Caco-2 (cell line): ENCODE results near the gene PMEPA1. TPM values are rescaled to one million over a fixed set of nuclear protein-coding genes. Genes with fewer than 3 reads are reported as not detected.

ENCODE experiments used
- BruUV-seq: library from RNA; stranded (reverse); fragments of 400-500 nt; replicated peaks from 2 replicates; lab custom pipeline; 2021; lab: Mats Ljungman, UMichigan
- CTCF ChIA-PET: fragments of 300-600 bp; sonication (Branson Sonifier 250); formaldehyde crosslinking; loops from one replicate; lab custom pipeline; 2022; ENCODE audit warnings: antibody characterized with exemption; lab: Charles Lee
- POLR2A ChIA-PET: fragments of 300-600 bp; sonication (Branson Sonifier 250); formaldehyde crosslinking; loops from one replicate; lab custom pipeline; 2022; ENCODE audit warnings: antibody characterized with exemption; lab: Charles Lee
- DNase-seq, 2 experiments: peaks; one replicate each; pipeline versions ENCODE4 v3.0.0 to v3.0.0-alpha.2; 2020 to 2022
- H3K27me3 ChIP-seq: replicated peaks from 2 replicates; pipeline ENCODE4 v1.6.0; 2011; ENCODE audit warnings: low read length; ENCODE audit not compliant: control insufficient read depth, insufficient read depth
- H3K36me3 ChIP-seq: 2 replicates; pipeline ENCODE4 v1.5.1; 2011; ENCODE audit warnings: low read length; ENCODE audit not compliant: control insufficient read depth, insufficient read depth
- H3K4me1 ChIP-seq: fragments of 250-450 bp; sonication (Bioruptor Pico); 2 replicates; pipeline ENCODE4 v1.5.1; 2020; ENCODE audit warnings: mild to moderate bottlenecking
- H3K4me3 ChIP-seq: 2 replicates; pipeline ENCODE4 v1.5.1; 2011; ENCODE audit warnings: low read depth, mild to moderate bottlenecking, control low read depth, low read length
- H3K9me3 ChIP-seq: fragments of 250-450 bp; sonication (Bioruptor Pico); 2 replicates; pipeline ENCODE4 v1.5.1; 2020; ENCODE audit warnings: mild to moderate bottlenecking, moderate library complexity
- H3K27ac Mint-ChIP-seq: one replicate; pipeline ENCODE4 v1.8.0; 2022; ENCODE audit warnings: mixed read lengths; ENCODE audit not compliant: unreplicated experiment
- H3K27me3 Mint-ChIP-seq: one replicate; pipeline ENCODE4 v1.8.0; 2022; ENCODE audit warnings: mixed read lengths; ENCODE audit not compliant: insufficient read depth, unreplicated experiment
- H3K36me3 Mint-ChIP-seq: one replicate; pipeline ENCODE4 v1.8.0; 2022; ENCODE audit warnings: mild to moderate bottlenecking, mixed read lengths; ENCODE audit not compliant: insufficient read depth, unreplicated experiment
- H3K4me1 Mint-ChIP-seq: one replicate; pipeline ENCODE4 v1.8.0; 2022; ENCODE audit warnings: low read depth, mixed read lengths; ENCODE audit not compliant: unreplicated experiment
- H3K4me3 Mint-ChIP-seq: one replicate; pipeline ENCODE4 v1.8.0; 2022; ENCODE audit warnings: mild to moderate bottlenecking, moderate library complexity, mixed read lengths; ENCODE audit not compliant: unreplicated experiment
- H3K9me3 Mint-ChIP-seq: one replicate; pipeline ENCODE4 v1.8.0; 2022; ENCODE audit warnings: mixed read lengths; ENCODE audit not compliant: unreplicated experiment
- CTCF ChIP-seq, 2 experiments: fragments of 200-600 bp in 1 of 2; IDR thresholded peaks; 1 replicate in 1 of 2; 2 replicates in 1 of 2; pipeline versions ENCODE4 v1.5.1 to v1.8.0; 2011 to 2022; ENCODE audit warnings: antibody characterized with exemption in 1 of 2, control low read depth in 1 of 2, inconsistent platforms in 1 of 2, low read depth in 1 of 2, low read length in 1 of 2, mild to moderate bottlenecking in 1 of 2, moderate library complexity in 1 of 2; ENCODE audit not compliant: insufficient read depth in 1 of 2, severe bottlenecking in 1 of 2, unreplicated experiment in 1 of 2
- intact Hi-C: fragments of 100-400 bp; cut with micrococcal nuclease; formaldehyde crosslinking; loops from one replicate; pipeline ENCODE4 v1.10.0; 2022; ENCODE audit not compliant: unreplicated experiment
- total RNA-seq: library from RNA; stranded (reverse); gene quantifications from 2 replicates; pipeline ENCODE4 v1.2.3, GENCODE V29; 2022

PMEPA1 gene
- total RNA-seq, 1 experiment from 2014 or later = 3.3 TPM

- Histone ChIP-seq H3K9me3 (no peaks in the 10 kb centered on the region), H3K27me3 (no peaks in the 10 kb centered on the region; the same call in 1 of the 2 replicates), H3K4me1 (peaks cover 20% of the 10 kb centered on the region), H3K36me3 (no peaks in the 10 kb centered on the region), H3K4me3 (no peak overlapping the region)
- Mint-ChIP-seq H3K36me3 (no peaks in the 10 kb centered on the region), H3K4me1 (peaks cover 16% of the 10 kb centered on the region), H3K27me3 (peaks cover 2% of the 10 kb centered on the region), H3K9me3 (no peaks in the 10 kb centered on the region), H3K4me3 (no peak overlapping the region), H3K27ac (no peak overlapping the region)
- no peak for DNase-seq
- POLR2A ChIA-PET = interaction anchor here (1.0 kb wide), 1 partner anchor 37 kb away, joined by 4 read pairs; no protein-coding TSS in a partner anchor
- intact Hi-C loops = no loop called here
- TF ChIP-seq CTCF (IDR thresholded peaks at IDR 0.05; ENCODE audit: insufficient read depth in 1 of 2, low read depth in 1 of 2, low read length in 1 of 2, severe bottlenecking in 1 of 2, unreplicated experiment in 1 of 2) = no peak
- BruUV-seq = no TSS peak
- CTCF ChIA-PET = interaction anchor here (0.9 to 1.4 kb wide), 2 partner anchors 9 to 18 kb away, joined by 7 to 9 read pairs; no protein-coding TSS in a partner anchor
Measured at GRCh38 chr20:57702091-57702490, 7.7 kb downstream of the PMEPA1 start.

- Mint-ChIP-seq H3K27ac (no peak overlapping the region), H3K9me3 (no peaks in the 10 kb centered on the region), H3K4me3 (no peak overlapping the region), H3K4me1 (peaks cover 16% of the 10 kb centered on the region), H3K27me3 (peaks cover 2% of the 10 kb centered on the region), H3K36me3 (no peaks in the 10 kb centered on the region)
- no peaks in the 10 kb centered on the region for H3K36me3 ChIP-seq
- H3K4me1 ChIP-seq = peaks cover 23% of the 10 kb centered on the region
- H3K4me3 ChIP-seq = no peak overlapping the region
- DNase-seq = no peak
- H3K9me3 ChIP-seq = no peaks in the 10 kb centered on the region
- BruUV-seq = no TSS peak
- intact Hi-C loops = no loop called here
- no peaks in the 10 kb centered on the region; the same call in 1 of the 2 replicates for H3K27me3 ChIP-seq
- CTCF ChIA-PET = interaction anchor here (0.9 to 1.4 kb wide), 2 partner anchors 8 to 19 kb away, joined by 7 to 9 read pairs; no protein-coding TSS in a partner anchor
- TF ChIP-seq CTCF (IDR thresholded peaks at IDR 0.05; ENCODE audit: insufficient read depth in 1 of 2, low read depth in 1 of 2, low read length in 1 of 2, severe bottlenecking in 1 of 2, unreplicated experiment in 1 of 2) = no peak
- POLR2A ChIA-PET = interaction anchor here (1.0 kb wide), 1 partner anchor 37 kb away, joined by 4 read pairs; no protein-coding TSS in a partner anchor
Measured at GRCh38 chr20:57701651-57702050, 8.2 kb downstream of the PMEPA1 start.

GRCh38 chr20:57701090-57701489 lies 8.7 kb downstream of the PMEPA1 start:
- H3K36me3 ChIP-seq = no peaks in the 10 kb centered on the region
- H3K4me1 Mint-ChIP-seq = peaks cover 16% of the 10 kb centered on the region
- no peak overlapping the region for H3K4me3 ChIP-seq
- H3K27me3 ChIP-seq = no peaks in the 10 kb centered on the region; the same call in none of the 2 replicates
- peaks cover 23% of the 10 kb centered on the region for H3K4me1 ChIP-seq
- no peaks in the 10 kb centered on the region for H3K9me3 Mint-ChIP-seq
- DNase-seq = no peak
- no TSS peak for BruUV-seq
- H3K27me3 Mint-ChIP-seq = peaks cover 2% of the 10 kb centered on the region
- H3K9me3 ChIP-seq = no peaks in the 10 kb centered on the region
- H3K36me3 Mint-ChIP-seq = no peaks in the 10 kb centered on the region
- H3K27ac Mint-ChIP-seq = no peak overlapping the region
- CTCF ChIA-PET = interaction anchor here (1.4 kb wide), 1 partner anchor 8 kb away, joined by 9 read pairs; no protein-coding TSS in a partner anchor
- TF ChIP-seq CTCF (IDR thresholded peaks at IDR 0.05; ENCODE audit: insufficient read depth in 1 of 2, low read depth in 1 of 2, low read length in 1 of 2, severe bottlenecking in 1 of 2, unreplicated experiment in 1 of 2) = no peak
- H3K4me3 Mint-ChIP-seq = no peak overlapping the region
- POLR2A ChIA-PET = interaction anchor here (1.0 kb wide), 1 partner anchor 38 kb away, joined by 4 read pairs; no protein-coding TSS in a partner anchor
- intact Hi-C loops = no loop called here
